ENCODE data around the gene CCR7. TPM values are rescaled to one million over a fixed set of nuclear protein-coding genes. Genes with fewer than 3 reads are reported as not detected.

Gene CCR7
- total and polyA plus RNA-seq, 2 of the 4 experiments (the other 2 are of a cell fraction), result 0.14 to 0.36 TPM

DNA sequence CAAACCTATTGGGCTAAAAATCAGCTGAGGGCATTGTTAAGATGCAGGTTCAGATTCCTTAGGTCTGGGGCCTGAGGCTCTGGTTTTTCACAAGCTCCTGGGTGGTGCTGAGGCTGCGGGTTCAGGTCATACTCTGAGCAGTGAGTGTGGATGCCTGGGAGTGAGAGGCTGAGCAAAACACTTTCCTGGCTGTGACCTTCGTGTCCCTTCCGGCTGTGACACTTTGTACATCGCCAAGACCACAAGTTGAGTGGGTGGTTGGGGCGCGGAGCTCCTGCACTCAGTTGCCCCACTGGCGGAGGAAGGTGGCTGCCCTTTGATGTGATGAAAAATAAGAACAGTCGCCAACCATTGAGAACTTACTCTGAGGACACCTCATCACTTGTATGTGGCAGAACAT is 24.8 kb downstream of the CCR7 start:
- WGBS, 2 experiments (ENCODE audit: extremely low coverage in 2 of 2, insufficient read length in 1 of 2), result no CpG with 5 or more reads among the region's 8 CpGs
- Histone ChIP-seq H3K4me3 (ENCODE audit: insufficient read depth, low read depth, low read length) (no peak overlapping the region), H3K4me1 (ENCODE audit: control insufficient read depth, insufficient read depth, low read length) (peaks cover 44% of the 10 kb centered on the region), H3K9ac (ENCODE audit: low read depth, low read length) (no peak overlapping the region), H3K9me3 (ENCODE audit: control insufficient read depth, insufficient read depth, low read length) (no peaks in the 10 kb centered on the region), H3K79me1 (ENCODE audit: low read depth in 1 of 2, low read length in 2 of 2) (peaks cover 0 to 23% of the 10 kb centered on the region in 2 experiments; a peak in 3 of 4 replicates), H3K27me3 (ENCODE audit: control insufficient read depth, insufficient read depth, low read length) (no peaks in the 10 kb centered on the region), H2AFZ (replicated peaks; ENCODE audit: low read length, poor library complexity) (no peak overlapping the region), H2AK5ac (ENCODE audit: low read depth, low read length) (peak overlapping the region; percentile 99), H3K27ac (ENCODE audit: insufficient read depth, low read length) (peak overlapping the region; percentile 95; the same call in 1 of the 2 replicates), H3K14ac (replicated peaks; ENCODE audit: low read depth, low read length) (peak overlapping the region; percentile 100), H3K18ac (ENCODE audit: low read depth, low read length) (peak overlapping the region; percentile 72), H4K91ac (ENCODE audit: insufficient read depth, low read depth, low read length) (peak overlapping the region; percentile 100), H4K8ac (ENCODE audit: low read depth in 2 of 2, low read length in 2 of 2) (peak overlapping the region; percentile 41 to 97; a peak in 2 of 4 replicates), H2BK15ac (ENCODE audit: low read depth, low read length) (peak overlapping the region; percentile 98), H2BK5ac (ENCODE audit: low read depth, low read length, poor library complexity, severe bottlenecking) (peak overlapping the region; percentile 83), H3K56ac (ENCODE audit: extremely low read depth, insufficient read depth, low read length) (no peak overlapping the region), H4K5ac (ENCODE audit: low read depth, low read length) (peak overlapping the region; percentile 46), H2BK20ac (ENCODE audit: low read depth, low read length) (peak overlapping the region; percentile 100), H2BK120ac (ENCODE audit: low read depth, low read length) (peak overlapping the region; percentile 100), H3K4ac (ENCODE audit: low read depth, low read length) (peak overlapping the region; percentile 100), H3K36me3 (ENCODE audit: control insufficient read depth, insufficient read depth, low read length) (no peaks in the 10 kb centered on the region), H4K20me1 (ENCODE audit: insufficient read depth, low read length) (no peaks in the 10 kb centered on the region), H2AK9ac (replicated peaks; ENCODE audit: low read depth, low read length, poor library complexity) (peak overlapping the region; percentile 75), H3K23ac (ENCODE audit: low read depth, low read length) (no peak overlapping the region), H3K4me2 (ENCODE audit: low read depth, low read length) (no peak overlapping the region), H3K9me1 (ENCODE audit: insufficient read depth, low read length) (peaks cover 66% of the 10 kb centered on the region)
- dilution Hi-C loops (cut with HindIII; ENCODE audit: low sequenced_read_pairs, unreplicated experiment), result no loop called here
- no peak for TF ChIP-seq POLR2A (IDR thresholded peaks at IDR 0.05; ENCODE audit: low read depth, low read length)
- no peak for TF ChIP-seq RCOR1 (IDR thresholded peaks at IDR 0.05; ENCODE audit: insufficient replicate concordance, low read length)
- TF ChIP-seq, protein P1, sequence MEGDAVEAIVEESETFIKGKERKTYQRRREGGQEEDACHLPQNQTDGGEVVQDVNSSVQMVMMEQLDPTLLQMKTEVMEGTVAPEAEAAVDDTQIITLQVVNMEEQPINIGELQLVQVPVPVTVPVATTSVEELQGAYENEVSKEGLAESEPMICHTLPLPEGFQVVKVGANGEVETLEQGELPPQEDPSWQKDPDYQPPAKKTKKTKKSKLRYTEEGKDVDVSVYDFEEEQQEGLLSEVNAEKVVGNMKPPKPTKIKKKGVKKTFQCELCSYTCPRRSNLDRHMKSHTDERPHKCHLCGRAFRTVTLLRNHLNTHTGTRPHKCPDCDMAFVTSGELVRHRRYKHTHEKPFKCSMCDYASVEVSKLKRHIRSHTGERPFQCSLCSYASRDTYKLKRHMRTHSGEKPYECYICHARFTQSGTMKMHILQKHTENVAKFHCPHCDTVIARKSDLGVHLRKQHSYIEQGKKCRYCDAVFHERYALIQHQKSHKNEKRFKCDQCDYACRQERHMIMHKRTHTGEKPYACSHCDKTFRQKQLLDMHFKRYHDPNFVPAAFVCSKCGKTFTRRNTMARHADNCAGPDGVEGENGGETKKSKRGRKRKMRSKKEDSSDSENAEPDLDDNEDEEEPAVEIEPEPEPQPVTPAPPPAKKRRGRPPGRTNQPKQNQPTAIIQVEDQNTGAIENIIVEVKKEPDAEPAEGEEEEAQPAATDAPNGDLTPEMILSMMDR (conservative IDR thresholded peaks at IDR 0.05; ENCODE audit: low read depth, low read length), result no peak
- TF ChIP-seq MAZ (IDR thresholded peaks at IDR 0.05; ENCODE audit: borderline replicate concordance, low read depth, low read length), result no peak
- TF ChIP-seq RFX5 (IDR thresholded peaks at IDR 0.05; ENCODE audit: low read depth, low read length), result no peak
- no peak for TF ChIP-seq MXI1 (IDR thresholded peaks at IDR 0.05; ENCODE audit: borderline replicate concordance, low read depth, low read length)
- no peak for TF ChIP-seq MAFK (IDR thresholded peaks at IDR 0.05; ENCODE audit: low read depth, low read length)
- TF ChIP-seq, protein P2, sequence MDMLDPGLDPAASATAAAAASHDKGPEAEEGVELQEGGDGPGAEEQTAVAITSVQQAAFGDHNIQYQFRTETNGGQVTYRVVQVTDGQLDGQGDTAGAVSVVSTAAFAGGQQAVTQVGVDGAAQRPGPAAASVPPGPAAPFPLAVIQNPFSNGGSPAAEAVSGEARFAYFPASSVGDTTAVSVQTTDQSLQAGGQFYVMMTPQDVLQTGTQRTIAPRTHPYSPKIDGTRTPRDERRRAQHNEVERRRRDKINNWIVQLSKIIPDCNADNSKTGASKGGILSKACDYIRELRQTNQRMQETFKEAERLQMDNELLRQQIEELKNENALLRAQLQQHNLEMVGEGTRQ (IDR thresholded peaks at IDR 0.05; ENCODE audit: low read depth, low read length), result no peak
- TF ChIP-seq CEBPB (IDR thresholded peaks at IDR 0.05; ENCODE audit: low read depth, low read length), result no peak
- no peak for TF ChIP-seq FOS (IDR thresholded peaks at IDR 0.05; ENCODE audit: low read depth, low read length)
- no peak for TF ChIP-seq NFE2L2 (IDR thresholded peaks at IDR 0.05; ENCODE audit: low read depth, low read length)
- no peak for TF ChIP-seq SMC3 (IDR thresholded peaks at IDR 0.05; ENCODE audit: low read depth, low read length)
- no peak for TF ChIP-seq BHLHE40 (IDR thresholded peaks at IDR 0.05; ENCODE audit: low read depth, low read length)
- POLR2A ChIA-PET (ENCODE audit: unreplicated experiment), result interaction anchor here (0.6 to 1.0 kb wide), 2 partner anchors 14 to 251 kb away, joined by 3 to 5 read pairs; no protein-coding TSS in a partner anchor
- intact Hi-C loops (cut with micrococcal nuclease), result no loop called here
- CTCF ChIA-PET, result interaction anchor here (2.5 kb wide), 1 partner anchor 20 kb away, joined by 10 read pairs; no protein-coding TSS in a partner anchor
- no peak for ATAC-seq (ENCODE audit: low read depth)
- in situ Hi-C loops (cut with MboI; ENCODE audit: low sequenced_read_pairs), result no loop called here
- DNase-seq, result no peak
- BruUV-seq (replicated peaks), result no TSS peak

Data from IMR-90 (cell line).